LNCAP (cell line): ENCODE measurements around the gene PABPN1L.

Source experiments
- TF ChIP-seq, protein P1 (sequence below): fragments of 450-650 bp; IDR thresholded peaks from 2 replicates; pipeline ENCODE4 v1.5.1; 2017; ENCODE audit warnings: mild to moderate bottlenecking

PABPN1L gene

DNA sequence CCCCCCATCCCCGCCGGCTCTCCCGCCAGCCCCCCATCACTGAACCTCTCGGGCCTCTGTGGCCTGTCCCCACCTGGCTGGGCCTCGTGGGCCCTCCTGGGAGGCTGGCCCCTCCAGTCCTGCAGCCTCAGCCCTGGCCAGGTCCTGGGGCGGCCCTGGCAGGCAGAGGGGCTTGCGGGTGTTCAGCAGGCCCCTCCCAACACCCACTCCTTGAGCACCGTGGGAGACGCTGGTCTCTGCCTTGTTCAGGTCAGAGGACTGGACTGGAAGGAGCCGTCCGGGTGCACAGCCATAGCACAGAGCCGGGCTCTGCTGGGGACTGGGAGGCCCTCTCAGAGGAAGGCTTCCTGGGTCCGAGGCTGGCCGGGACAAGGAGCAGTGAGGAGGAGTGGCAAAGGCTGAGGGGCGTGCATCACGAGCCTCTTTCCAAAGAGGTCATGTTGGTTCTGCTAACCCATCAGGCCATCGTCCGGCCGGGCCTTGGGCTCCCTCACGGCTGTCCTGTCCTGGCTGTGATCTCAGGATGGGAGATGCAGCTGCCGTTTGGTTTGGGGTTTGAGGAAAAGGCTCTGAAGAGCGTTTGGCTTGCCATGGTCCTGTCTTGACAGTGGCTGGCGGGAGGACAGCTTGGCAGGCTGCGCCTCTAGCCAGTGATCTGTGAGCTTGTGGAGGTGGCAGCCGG is 6.3 kb upstream of the PABPN1L start:
- TF ChIP-seq, protein P1, sequence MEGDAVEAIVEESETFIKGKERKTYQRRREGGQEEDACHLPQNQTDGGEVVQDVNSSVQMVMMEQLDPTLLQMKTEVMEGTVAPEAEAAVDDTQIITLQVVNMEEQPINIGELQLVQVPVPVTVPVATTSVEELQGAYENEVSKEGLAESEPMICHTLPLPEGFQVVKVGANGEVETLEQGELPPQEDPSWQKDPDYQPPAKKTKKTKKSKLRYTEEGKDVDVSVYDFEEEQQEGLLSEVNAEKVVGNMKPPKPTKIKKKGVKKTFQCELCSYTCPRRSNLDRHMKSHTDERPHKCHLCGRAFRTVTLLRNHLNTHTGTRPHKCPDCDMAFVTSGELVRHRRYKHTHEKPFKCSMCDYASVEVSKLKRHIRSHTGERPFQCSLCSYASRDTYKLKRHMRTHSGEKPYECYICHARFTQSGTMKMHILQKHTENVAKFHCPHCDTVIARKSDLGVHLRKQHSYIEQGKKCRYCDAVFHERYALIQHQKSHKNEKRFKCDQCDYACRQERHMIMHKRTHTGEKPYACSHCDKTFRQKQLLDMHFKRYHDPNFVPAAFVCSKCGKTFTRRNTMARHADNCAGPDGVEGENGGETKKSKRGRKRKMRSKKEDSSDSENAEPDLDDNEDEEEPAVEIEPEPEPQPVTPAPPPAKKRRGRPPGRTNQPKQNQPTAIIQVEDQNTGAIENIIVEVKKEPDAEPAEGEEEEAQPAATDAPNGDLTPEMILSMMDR = no peak

DNA sequence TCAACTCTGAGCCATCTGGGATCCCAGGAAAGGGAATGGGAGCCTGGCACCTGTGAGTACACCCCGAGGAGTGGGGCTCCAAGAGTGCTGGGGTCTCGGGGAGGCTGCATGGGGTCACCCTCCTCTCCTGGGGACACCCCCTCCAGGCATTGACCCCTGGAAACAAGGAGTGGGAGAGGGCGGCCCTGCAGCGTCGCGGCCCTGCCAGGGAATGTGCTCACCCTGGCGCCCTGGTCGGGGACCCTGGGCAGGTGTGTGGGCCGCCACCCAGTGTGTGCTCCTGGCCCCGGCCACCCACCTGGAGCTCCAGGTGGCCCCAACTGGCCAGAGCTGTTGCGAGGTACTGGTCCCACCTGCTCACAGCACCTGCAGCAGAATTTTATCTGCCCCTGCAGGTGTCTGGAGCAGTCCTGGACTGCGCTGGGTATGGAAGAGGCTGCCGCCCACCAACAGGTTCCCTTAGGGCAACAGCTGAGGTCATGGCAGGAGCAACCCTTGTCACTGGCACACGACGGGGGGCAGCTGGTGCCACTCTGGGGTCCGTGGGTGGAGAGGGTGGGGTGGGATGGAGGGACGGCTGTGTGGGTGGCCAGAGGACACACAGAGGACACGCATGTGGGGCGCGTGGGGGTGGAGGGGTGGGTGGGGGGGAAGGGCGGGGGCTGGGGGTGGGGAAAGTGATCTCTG is 5.4 kb upstream of the PABPN1L start:
- TF ChIP-seq, protein P1 = no peak

DNA sequence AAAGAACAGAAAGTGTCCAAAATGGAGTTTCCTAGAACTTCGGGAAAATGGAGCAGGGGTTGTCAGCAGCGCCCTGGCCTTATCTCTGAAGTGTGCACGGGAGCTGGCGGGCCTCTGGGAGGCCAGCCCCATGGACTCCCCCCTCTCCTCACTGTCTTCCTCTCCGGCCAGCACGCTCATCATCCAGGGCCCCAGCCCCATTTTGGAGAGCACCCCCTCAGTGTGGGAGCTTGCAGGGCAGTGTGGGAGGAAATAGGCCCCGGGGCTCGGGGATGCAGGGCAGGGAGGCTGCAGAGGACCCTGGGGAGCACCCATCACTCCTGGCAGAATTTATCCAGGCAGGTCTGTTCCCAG is 4.9 kb upstream of the PABPN1L start:
- TF ChIP-seq, protein P1 = no peak

DNA sequence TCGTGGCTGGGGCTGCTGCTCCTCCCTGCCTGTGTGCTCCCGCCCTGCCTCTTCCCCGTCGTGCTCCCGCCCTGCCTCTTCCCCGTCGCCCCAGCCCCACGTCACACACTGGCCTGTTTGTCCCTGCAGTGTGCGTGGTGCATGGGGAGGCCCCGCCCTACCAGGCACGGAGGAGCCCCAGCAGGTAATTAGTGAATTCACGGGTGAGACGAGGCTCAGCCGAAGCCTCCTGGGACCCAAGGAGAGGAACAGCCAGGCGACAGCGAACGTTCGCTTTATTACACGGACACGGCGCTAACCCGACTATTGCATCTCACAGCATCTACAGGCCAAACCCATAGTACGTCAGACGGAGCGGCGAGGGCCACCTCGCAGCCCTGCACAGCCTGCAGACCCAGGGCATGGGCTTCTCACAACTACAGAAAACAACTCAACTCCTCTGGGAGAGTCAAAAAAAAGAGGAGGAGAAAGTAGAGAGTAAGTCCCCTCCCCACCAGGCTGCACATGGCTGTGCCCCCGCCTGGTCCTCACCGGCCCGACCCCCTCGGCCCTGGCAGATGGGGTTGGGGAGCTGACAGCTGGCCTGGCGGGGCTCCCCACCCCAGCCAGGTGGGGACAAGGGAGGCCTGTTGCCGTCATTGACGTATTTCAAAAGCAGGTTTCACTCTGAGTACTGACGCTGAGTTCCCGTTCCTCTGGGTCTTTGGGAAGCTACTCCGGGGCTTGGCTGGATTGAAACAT is 4.3 kb upstream of the PABPN1L start:
- TF ChIP-seq, protein P1 = no peak

DNA sequence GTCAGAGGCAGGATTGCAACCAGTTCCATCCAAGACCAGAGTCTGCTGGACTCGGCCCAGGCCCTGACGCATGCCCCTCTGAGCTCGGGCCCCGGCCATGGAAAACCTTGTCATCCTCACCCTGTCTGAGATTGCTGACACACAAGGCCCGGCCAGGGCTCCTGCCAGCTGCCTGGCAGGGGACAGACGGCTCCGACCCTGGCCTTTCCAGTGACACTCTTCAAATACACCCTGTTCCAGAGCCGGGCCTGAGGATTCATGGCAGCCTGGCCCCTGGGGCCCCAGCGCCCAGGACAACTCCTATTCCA is 3.2 kb upstream of the PABPN1L start:
- TF ChIP-seq, protein P1 = no peak

GRCh38 chr16:88868974-88869672 is 2.7 kb upstream of the PABPN1L start:
- TF ChIP-seq, protein P1 = no peak

DNA sequence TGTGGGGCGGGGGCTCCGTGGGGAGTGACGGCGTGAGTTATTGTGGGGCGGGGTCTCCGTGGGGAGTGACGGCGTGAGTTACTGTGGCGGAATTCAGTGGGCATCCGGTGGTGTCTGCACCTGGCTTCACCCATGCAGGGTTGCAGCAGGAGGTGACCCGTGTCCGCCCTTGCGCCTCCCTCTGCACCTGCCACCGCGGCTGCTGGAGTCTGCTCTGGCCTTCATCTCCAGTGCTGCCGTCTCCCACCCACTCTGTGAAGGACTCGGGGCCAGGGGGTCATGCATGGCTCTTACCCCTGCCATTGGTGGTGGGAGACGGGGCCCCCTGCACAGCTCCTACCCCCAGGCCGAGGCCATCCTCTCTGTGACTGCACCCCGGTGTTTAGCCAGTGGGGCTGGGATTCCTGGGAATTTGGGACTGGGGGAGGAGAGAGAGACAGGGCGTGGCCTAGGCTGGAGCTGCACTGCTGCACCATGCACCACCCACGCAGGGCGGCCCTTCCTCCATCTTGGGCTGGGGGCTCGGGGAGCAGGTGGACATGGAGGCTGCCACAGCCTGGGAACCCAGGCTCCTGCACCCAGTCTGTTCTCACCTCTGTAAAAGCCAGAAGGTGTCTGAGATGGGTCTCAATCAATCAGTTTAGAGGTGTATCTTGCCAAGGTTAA is 1.3 kb upstream of the PABPN1L start:
- TF ChIP-seq, protein P1 = no peak
